DND-41 (cell line): ENCODE measurements around the gene TM7SF3.
A peak's percentile ranks its signal among the peaks of the same experiment; 100 is the strongest.

Experiments
- ATAC-seq: fragments of 200-7000 bp; cut with Tn5 transposase; 3 replicates; pipeline ENCODE4 v1.9.1; 2021; ENCODE audit warnings: low read depth; ENCODE audit not compliant: insufficient read depth
- DNase-seq: peaks from one replicate; pipeline ENCODE4 v3.0.0-alpha.2; 2020
- H2AFZ ChIP-seq: 2 replicates; pipeline ENCODE4 v1.6.0; 2012; ENCODE audit warnings: low read depth, low read length
- H3K27ac ChIP-seq: 2 replicates; pipeline ENCODE4 v1.5.1; 2012; ENCODE audit warnings: low read length, inconsistent platforms
- H3K27me3 ChIP-seq: fragments of 200-600 bp; sonication (generic); 2 replicates; pipeline ENCODE4 v1.6.0; 2012; ENCODE audit warnings: low read length, mild to moderate bottlenecking, inconsistent platforms; ENCODE audit not compliant: insufficient read depth, poor library complexity
- H3K36me3 ChIP-seq: 2 replicates; pipeline ENCODE4 v1.5.1; 2012; ENCODE audit warnings: low read length, inconsistent platforms; ENCODE audit not compliant: insufficient read depth
- H3K4me1 ChIP-seq: 2 replicates; pipeline ENCODE4 v1.5.1; 2012; ENCODE audit warnings: mild to moderate bottlenecking, low read length; ENCODE audit not compliant: insufficient read depth
- H3K4me2 ChIP-seq: 2 replicates; pipeline ENCODE4 v1.6.0; 2012; ENCODE audit warnings: mild to moderate bottlenecking, moderate library complexity, low read length, inconsistent platforms; ENCODE audit not compliant: insufficient read depth
- H3K4me3 ChIP-seq, 2 experiments: fragments of 200-600 bp in 1 of 2; shearing (Covaris generic) in 1 of 2; 2 replicates each; pipeline ENCODE4 v1.5.1; 2012 to 2016; ENCODE audit warnings: inconsistent platforms in 2 of 2, low read length in 2 of 2, mild to moderate bottlenecking in 2 of 2, low read depth in 1 of 2, moderate library complexity in 1 of 2
- H3K79me2 ChIP-seq: 2 replicates; pipeline ENCODE4 v1.6.0; 2012; ENCODE audit warnings: low read length, inconsistent platforms; ENCODE audit not compliant: insufficient read depth
- H3K9ac ChIP-seq: 2 replicates; pipeline ENCODE4 v1.6.0; 2012; ENCODE audit warnings: low read depth, mild to moderate bottlenecking, inconsistent platforms, low read length, moderate library complexity
- H3K9me3 ChIP-seq: 2 replicates; pipeline ENCODE4 v1.5.1; 2012; ENCODE audit warnings: low read length, moderate library complexity, mild to moderate bottlenecking, inconsistent platforms; ENCODE audit not compliant: insufficient read depth, severe bottlenecking
- H4K20me1 ChIP-seq: 2 replicates; pipeline ENCODE4 v1.6.0; 2012; ENCODE audit warnings: low read length; ENCODE audit not compliant: insufficient read depth
- EZH2 ChIP-seq: IDR thresholded peaks from 3 replicates; pipeline ENCODE4 v1.6.1; 2012; ENCODE audit warnings: borderline replicate concordance, low read depth, mild to moderate bottlenecking, moderate library complexity, low read length, inconsistent platforms; ENCODE audit not compliant: severe bottlenecking
- TF ChIP-seq, protein P1 (sequence below): IDR thresholded peaks from 2 replicates; pipeline ENCODE4 v1.5.1; 2012; ENCODE audit warnings: borderline replicate concordance, low read length, moderate library complexity, mild to moderate bottlenecking; ENCODE audit not compliant: poor library complexity, severe bottlenecking; ENCODE audit errors: extremely low read depth

TM7SF3 gene

GRCh38 chr12:27026257-27026656 lies 12.1 kb upstream of the TM7SF3 start:
- H3K36me3 ChIP-seq, result peaks cover 42% of the 10 kb centered on the region
- DNase-seq, result no peak
- H3K4me3 ChIP-seq, result no peak overlapping the region
- peaks cover 34% of the 10 kb centered on the region for H3K4me1 ChIP-seq
- no peaks in the 10 kb centered on the region for H4K20me1 ChIP-seq
- no peak for ATAC-seq
- H3K4me2 ChIP-seq, result no peak overlapping the region
- H3K27me3 ChIP-seq, result no peaks in the 10 kb centered on the region
- H3K9ac ChIP-seq, result no peak overlapping the region
- TF ChIP-seq, protein P1, sequence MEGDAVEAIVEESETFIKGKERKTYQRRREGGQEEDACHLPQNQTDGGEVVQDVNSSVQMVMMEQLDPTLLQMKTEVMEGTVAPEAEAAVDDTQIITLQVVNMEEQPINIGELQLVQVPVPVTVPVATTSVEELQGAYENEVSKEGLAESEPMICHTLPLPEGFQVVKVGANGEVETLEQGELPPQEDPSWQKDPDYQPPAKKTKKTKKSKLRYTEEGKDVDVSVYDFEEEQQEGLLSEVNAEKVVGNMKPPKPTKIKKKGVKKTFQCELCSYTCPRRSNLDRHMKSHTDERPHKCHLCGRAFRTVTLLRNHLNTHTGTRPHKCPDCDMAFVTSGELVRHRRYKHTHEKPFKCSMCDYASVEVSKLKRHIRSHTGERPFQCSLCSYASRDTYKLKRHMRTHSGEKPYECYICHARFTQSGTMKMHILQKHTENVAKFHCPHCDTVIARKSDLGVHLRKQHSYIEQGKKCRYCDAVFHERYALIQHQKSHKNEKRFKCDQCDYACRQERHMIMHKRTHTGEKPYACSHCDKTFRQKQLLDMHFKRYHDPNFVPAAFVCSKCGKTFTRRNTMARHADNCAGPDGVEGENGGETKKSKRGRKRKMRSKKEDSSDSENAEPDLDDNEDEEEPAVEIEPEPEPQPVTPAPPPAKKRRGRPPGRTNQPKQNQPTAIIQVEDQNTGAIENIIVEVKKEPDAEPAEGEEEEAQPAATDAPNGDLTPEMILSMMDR, result no peak
- TF ChIP-seq EZH2, result no peak
- no peak overlapping the region for H2AFZ ChIP-seq
- no peak overlapping the region for H3K27ac ChIP-seq
- H3K79me2 ChIP-seq, result peaks cover 43% of the 10 kb centered on the region
- H3K9me3 ChIP-seq, result no peaks in the 10 kb centered on the region

- Histone ChIP-seq H2AFZ (no peak overlapping the region), H3K4me3 (no peak overlapping the region), H3K9me3 (no peaks in the 10 kb centered on the region), H3K4me1 (peaks cover 35% of the 10 kb centered on the region), H3K4me2 (peak overlapping the region; percentile 72; the same call in 1 of the 2 replicates), H3K79me2 (peaks cover 43% of the 10 kb centered on the region), H4K20me1 (no peaks in the 10 kb centered on the region), H3K27me3 (no peaks in the 10 kb centered on the region), H3K36me3 (peaks cover 31% of the 10 kb centered on the region), H3K9ac (no peak overlapping the region), H3K27ac (no peak overlapping the region)
- DNase-seq, result no peak
- TF ChIP-seq, protein P1, result no peak
- TF ChIP-seq EZH2, result no peak
- no peak for ATAC-seq
These were observed 10.9 kb upstream of the TM7SF3 start for GRCh38 chr12:27025116-27025515.

DNA sequence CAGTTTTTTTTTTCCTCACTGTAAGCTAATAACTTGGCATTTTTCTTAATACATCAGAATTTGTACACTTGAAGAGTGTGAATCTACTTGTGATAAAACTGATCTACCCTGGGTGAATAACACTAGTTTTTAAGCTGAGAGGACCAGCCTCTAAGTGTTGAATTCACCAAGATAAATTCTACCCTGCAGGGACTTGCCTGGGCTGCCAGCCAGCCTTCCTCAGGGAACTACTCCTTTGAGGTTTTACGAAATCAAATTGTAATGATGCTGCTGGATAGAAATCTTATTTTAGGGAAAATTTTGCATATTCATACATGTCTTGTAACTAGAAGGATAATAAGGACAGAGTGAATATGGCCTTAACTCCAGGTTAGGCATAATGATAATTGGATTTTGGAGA lies 10.1 kb upstream of the TM7SF3 start:
- peaks cover 35% of the 10 kb centered on the region for H3K4me1 ChIP-seq
- ATAC-seq, result no peak
- H3K36me3 ChIP-seq, result peaks cover 22% of the 10 kb centered on the region
- peak overlapping the region; percentile 72; the same call in 1 of the 2 replicates for H3K4me2 ChIP-seq
- no peak overlapping the region for H3K9ac ChIP-seq
- 0 out of 4 replicates have a peak overlapping the region, but pooled peaks of 1 of the 2 experiments have one; percentile 76 for H3K4me3 ChIP-seq
- no peaks in the 10 kb centered on the region for H3K9me3 ChIP-seq
- no peaks in the 10 kb centered on the region for H3K27me3 ChIP-seq
- no peak overlapping the region for H2AFZ ChIP-seq
- H3K79me2 ChIP-seq, result peaks cover 43% of the 10 kb centered on the region
- no peaks in the 10 kb centered on the region for H4K20me1 ChIP-seq
- DNase-seq, result no peak
- no peak overlapping the region for H3K27ac ChIP-seq
- no peak for TF ChIP-seq EZH2
- TF ChIP-seq, protein P1, result no peak

DNA sequence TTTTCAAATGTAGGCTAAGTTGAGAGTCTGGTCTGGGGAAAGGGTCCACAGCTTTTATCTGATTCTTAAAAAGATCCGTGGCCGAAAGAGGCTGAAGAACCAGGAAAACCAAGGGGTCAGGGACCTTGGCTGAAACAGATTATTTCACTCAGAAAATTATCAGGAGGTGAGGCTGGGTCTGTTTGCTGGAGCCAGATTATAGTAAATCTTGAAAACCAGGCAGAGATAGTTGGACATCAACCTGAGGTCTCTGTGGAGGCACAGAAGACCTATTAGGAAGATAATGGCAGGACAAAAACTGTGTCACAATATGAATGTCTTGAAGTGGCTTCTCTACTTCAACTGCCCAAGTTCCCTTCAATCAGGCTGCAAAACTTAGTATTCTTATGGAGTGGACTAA lies 6.6 kb upstream of the TM7SF3 start:
- Histone ChIP-seq H3K4me2 (no peak overlapping the region), H3K79me2 (peaks cover 34% of the 10 kb centered on the region), H3K36me3 (no peaks in the 10 kb centered on the region), H4K20me1 (no peaks in the 10 kb centered on the region), H3K9me3 (no peaks in the 10 kb centered on the region), H3K27me3 (no peaks in the 10 kb centered on the region), H3K4me3 (no peak overlapping the region), H2AFZ (no peak overlapping the region), H3K4me1 (peaks cover 63% of the 10 kb centered on the region), H3K9ac (no peak overlapping the region), H3K27ac (no peak overlapping the region)
- no peak for DNase-seq
- TF ChIP-seq, protein P1, result no peak
- TF ChIP-seq EZH2, result no peak
- no peak for ATAC-seq
